ENCODE data around the gene MRE11. TPM values are rescaled to one million over a fixed set of nuclear protein-coding genes. Genes with fewer than 3 reads are reported as not detected.
"Not testable (repeated sequence)": the region's sequence is repeated elsewhere in the genome, so short reads cannot be mapped to it uniquely, and the experiment has no call there.

The MRE11 gene
- total RNA-seq, 6 experiments from 2014 or later = 12.2 to 17.2 (median 15.7) TPM

DNA sequence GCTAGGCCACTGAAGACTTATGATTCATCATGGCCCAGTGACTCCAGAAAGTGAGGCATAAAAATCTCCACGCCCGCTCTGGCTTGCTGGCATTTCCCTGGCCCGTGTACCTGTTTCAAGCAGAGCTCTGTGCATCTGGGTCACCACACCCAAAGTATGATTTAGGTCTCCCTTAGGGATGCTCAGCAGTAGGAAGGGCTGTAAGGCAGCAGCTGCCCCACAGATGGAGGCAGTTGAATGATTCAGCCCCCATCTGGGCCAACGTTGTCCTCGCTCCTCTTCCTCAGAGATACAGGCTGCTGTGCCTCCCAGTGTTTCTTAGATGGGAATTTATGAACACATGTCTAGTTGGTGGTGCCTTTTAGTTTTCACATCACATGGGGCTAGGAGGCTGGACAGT, 114.0 kb downstream of the MRE11 start:
- H3K4me3 Mint-ChIP-seq = no peak overlapping the region
- peaks cover 24% of the 10 kb centered on the region for H3K27me3 Mint-ChIP-seq (ENCODE audit: insufficient read depth)
- H3K9me3 Mint-ChIP-seq = no peaks in the 10 kb centered on the region
- no peak for DNase-seq
- no peaks in the 10 kb centered on the region for H3K4me1 Mint-ChIP-seq (ENCODE audit: low read depth)
- TF ChIP-seq, protein P1, sequence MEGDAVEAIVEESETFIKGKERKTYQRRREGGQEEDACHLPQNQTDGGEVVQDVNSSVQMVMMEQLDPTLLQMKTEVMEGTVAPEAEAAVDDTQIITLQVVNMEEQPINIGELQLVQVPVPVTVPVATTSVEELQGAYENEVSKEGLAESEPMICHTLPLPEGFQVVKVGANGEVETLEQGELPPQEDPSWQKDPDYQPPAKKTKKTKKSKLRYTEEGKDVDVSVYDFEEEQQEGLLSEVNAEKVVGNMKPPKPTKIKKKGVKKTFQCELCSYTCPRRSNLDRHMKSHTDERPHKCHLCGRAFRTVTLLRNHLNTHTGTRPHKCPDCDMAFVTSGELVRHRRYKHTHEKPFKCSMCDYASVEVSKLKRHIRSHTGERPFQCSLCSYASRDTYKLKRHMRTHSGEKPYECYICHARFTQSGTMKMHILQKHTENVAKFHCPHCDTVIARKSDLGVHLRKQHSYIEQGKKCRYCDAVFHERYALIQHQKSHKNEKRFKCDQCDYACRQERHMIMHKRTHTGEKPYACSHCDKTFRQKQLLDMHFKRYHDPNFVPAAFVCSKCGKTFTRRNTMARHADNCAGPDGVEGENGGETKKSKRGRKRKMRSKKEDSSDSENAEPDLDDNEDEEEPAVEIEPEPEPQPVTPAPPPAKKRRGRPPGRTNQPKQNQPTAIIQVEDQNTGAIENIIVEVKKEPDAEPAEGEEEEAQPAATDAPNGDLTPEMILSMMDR (IDR thresholded peaks at IDR 0.05) = no peak
- no peak overlapping the region for H3K27ac Mint-ChIP-seq
- no peaks in the 10 kb centered on the region for H3K36me3 Mint-ChIP-seq (ENCODE audit: low read depth)

DNA sequence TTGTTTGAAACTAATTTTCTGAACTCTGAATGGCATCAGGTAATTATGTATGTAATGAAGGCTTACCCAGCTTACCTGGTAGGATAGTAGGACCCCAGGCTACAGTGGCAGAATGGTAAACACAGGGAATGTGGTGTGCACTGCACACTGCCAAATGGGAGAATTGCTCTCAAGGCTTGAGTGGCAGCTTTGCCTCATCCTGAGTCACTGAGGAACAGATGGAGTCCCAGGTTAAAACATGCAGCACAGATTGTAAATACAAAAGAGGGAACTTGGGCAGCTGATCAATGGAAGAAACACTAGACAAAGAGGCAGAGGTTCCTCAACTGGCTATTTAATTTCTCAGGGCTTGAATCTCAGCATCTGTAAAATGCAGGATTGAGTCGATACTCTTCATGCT, 116.8 kb downstream of the MRE11 start:
- no peak for DNase-seq
- TF ChIP-seq, protein P1 (IDR thresholded peaks at IDR 0.05) = no peak
- H3K9me3 Mint-ChIP-seq = no peaks in the 10 kb centered on the region; the same call in 1 of the 2 replicates
- H3K4me3 Mint-ChIP-seq = no peak overlapping the region
- peaks cover 23% of the 10 kb centered on the region for H3K27me3 Mint-ChIP-seq (ENCODE audit: insufficient read depth)
- no peaks in the 10 kb centered on the region for H3K36me3 Mint-ChIP-seq (ENCODE audit: low read depth)
- no peaks in the 10 kb centered on the region for H3K4me1 Mint-ChIP-seq (ENCODE audit: low read depth)
- no peak overlapping the region for H3K27ac Mint-ChIP-seq

DNA sequence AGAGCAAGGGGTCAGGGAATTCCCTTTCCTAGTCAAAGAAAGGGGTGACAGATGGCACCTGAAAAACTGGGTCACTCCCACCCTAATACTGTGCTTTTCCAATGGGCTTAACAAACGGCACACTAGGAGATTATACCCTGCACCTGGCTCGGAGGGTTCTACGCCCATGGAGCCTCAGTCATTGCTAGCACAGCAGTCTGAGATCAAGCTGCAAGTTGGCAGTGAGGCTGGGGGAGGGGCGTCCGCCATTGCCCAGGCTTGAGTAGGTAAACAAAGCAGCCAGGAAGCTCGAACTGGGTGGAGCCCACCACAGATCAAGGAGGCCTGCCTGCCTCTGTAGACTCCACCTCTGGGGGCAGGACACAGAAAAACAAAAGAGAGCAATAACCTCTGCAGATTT, 123.1 kb downstream of the MRE11 start:
- not testable (repeated sequence) for H3K4me1 Mint-ChIP-seq (ENCODE audit: low read depth); H3K36me3 Mint-ChIP-seq (ENCODE audit: low read depth); H3K4me3 Mint-ChIP-seq; H3K9me3 Mint-ChIP-seq; H3K27ac Mint-ChIP-seq; DNase-seq
- peaks cover 23% of the 10 kb centered on the region for H3K27me3 Mint-ChIP-seq (ENCODE audit: insufficient read depth)

Small RNAs within 50 kb of the gene (microRNA-seq; reads per million reads assigned to microRNA genes)
- gene MIR548L = 5.4 reads per million

Other genes with a start within 250 kb of the MRE11 start
- under 1 TPM in 1 of 6 experiments, not detected in 5; 0.26 TPM for gene IZUMO1R, start 189.3 kb downstream of the MRE11 start, total RNA-seq (2021; fragmentation: NEBNext Ultra II Directional; extraction: Animal tissue kit (Norgen Biotek cat#: 25700))
- gene GPR83, start 92.4 kb downstream of the MRE11 start, total RNA-seq (2021; fragmentation: NEBNext Ultra II Directional; extraction: Animal tissue kit (Norgen Biotek cat#: 25700)) = not detected
- 1 to 10 TPM; 7.2 to 8.7 (median 7.9) TPM for gene ANKRD49, start 140 bp upstream of the MRE11 start, total RNA-seq (2021; fragmentation: NEBNext Ultra II Directional; extraction: Animal tissue kit (Norgen Biotek cat#: 25700))
- not detected for gene C11orf97, start 18.6 kb upstream of the MRE11 start, total RNA-seq (2021; fragmentation: NEBNext Ultra II Directional; extraction: Animal tissue kit (Norgen Biotek cat#: 25700))
- gene FUT4, start 50.1 kb upstream of the MRE11 start, total RNA-seq (2021; fragmentation: NEBNext Ultra II Directional; extraction: Animal tissue kit (Norgen Biotek cat#: 25700)) = 1 to 10 TPM in 4 of 6 experiments, under 1 TPM in 2; 0.85 to 3.3 (median 3.0) TPM
- gene PIWIL4, start 73.5 kb upstream of the MRE11 start, total RNA-seq (2021; fragmentation: NEBNext Ultra II Directional; extraction: Animal tissue kit (Norgen Biotek cat#: 25700)) = under 1 TPM; 0.12 to 0.43 (median 0.28) TPM